CD4-positive, alpha-beta T cell treated with Interleukin-2 at 100 ng/mL for 4 hours (primary cell): ENCODE data around the gene CDK13.

Experiments used
- DNase-seq: peaks from one replicate; pipeline ENCODE4 v3.0.0-alpha.2; 2020; ENCODE audit warnings: low spot score

Gene CDK13

DNA sequence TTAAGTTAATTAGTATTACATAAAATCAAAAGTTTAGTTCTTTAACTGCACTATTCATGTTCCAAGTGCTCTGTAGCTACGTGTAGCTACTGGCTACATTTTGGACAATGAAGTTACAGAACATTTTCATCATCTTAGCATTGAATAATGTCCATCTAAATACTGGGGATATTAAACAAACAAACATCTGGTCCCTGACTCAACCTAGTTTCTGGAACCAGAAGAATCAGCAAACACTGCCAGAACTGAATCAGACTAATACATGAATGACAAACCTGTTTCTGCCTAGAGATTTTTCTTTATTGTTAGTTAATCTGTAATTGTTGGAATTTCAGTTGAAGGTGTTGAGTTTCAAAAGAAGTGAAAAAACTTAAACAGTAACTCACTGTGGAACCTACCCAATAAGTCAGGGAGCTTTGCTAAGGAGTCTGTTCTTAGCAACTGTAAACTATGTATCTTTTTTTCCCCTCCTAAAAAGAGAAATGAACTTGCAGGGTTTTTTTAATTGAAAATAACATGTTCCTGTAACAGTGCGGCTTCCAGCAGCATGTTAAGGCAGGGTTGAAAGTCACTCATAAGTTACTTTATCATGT, 58.3 kb downstream of the CDK13 start:
- DNase-seq = no peak

DNA sequence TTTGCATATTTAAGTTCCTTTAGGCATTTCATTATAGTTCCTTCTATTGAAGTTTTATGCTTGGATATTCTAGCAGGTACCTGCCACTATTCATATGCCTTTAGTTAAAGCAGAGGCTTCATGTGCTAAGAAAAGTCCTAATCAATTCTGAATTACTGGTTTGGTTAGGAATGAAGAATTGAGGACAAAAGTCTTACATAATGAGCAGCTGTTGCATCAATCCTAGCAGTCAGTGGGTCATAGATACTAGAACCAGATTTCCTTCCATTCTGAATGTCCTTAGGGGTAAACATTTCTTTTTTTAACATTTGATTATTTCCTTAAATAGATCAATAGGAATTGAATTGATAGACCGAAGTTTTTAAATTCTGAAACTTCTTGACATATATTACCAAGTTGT, 59.2 kb downstream of the CDK13 start:
- DNase-seq = no peak

DNA sequence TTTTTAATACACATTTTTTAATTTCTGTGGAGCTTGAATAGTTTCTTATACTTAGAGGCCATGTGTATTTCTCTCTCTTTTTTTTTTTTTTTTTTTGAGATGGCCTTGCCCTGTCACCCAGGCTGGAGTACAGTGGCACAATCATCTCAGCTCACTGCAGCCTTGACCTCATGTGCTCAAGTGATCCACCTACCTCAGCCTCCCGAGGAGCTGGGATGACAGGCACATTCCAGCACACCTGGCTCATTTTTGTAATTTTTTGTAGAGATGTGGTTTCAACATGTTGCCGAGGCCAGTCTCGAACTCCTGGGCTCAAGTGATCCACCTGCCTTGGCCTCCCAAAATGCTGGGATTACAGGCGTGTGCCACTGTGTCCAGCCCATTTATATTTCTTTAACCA, 64.3 kb downstream of the CDK13 start:
- no peak for DNase-seq

DNA sequence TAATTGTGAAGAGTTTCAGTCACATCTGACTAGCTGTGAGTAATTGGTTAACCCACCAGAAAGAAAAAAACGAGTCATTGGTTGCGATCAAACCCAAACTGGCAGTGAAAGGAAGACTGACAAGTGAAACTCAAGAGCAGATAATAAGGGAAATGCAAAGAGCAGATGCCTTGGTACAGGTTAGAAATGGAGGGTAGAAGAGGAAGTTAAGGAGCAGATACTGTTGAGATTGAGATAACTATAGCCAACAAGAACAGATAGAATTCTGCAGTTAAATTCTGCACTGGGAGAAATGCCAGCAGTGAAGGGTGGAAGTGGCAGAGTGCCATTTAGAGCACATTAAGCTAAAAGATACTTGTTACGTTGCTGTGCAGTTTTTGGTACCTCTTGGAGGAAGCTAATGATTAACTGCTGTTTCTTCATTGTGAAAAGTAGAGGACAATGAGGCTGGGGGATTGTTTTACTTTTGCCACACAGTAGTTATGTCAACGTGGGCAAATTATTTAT, 65.8 kb downstream of the CDK13 start:
- DNase-seq = no peak

DNA sequence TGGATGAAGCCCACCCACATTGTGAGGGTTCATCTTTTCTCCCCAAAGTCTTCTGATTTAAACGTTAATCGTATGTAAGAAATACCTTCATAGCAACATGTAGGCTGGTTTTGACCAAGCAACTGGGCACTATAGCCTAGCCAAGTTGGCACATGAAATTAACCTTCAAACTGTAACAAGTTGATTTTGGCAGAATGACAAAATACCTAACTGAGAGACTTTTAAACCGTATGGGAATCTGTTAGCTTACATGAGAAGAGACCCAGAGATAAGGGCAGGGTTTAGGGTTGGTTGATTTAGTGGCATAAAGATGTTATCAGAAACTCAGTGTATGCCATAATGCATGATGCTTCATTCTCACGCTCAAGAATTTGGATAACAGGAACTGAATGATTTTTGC, 69.5 kb downstream of the CDK13 start:
- DNase-seq = no peak

DNA sequence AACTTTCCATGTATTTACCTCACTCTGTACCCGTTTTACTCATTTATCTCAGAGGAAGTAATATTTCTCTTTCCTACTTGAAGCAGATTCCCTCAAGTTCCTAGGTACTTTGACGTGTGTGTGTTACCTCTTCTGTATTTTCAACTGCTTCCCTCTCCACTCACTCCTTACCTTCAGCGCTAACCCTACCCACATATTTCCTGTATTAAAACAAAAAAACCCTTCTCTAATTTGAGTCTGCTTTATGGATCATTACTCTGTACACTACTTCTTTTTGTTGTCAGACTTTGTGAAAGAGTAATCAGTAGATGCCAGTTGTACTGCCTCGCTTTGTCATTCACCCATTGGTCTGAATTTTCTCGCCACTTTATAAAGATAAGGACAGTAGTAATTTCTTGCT, 74.0 kb downstream of the CDK13 start:
- DNase-seq = no peak

DNA sequence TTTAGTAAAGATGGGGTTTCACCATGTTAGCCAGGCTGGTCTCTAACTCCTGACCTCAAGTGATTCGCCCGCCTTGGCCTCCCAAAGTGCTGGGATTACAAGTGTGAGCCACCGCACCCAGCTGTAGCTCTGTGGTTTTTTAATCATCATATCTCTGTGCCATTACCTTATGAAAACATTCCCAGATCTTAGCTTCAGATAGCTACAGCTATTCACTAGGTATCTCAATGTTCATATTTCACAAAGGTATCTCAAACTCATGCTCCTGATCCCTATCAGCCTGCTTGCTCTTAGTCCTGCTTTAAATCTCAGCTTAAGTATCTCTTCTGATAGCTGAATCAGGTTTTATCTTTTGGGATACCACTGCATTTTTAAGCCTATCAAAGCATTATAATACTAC, 74.8 kb downstream of the CDK13 start:
- DNase-seq = no peak

DNA sequence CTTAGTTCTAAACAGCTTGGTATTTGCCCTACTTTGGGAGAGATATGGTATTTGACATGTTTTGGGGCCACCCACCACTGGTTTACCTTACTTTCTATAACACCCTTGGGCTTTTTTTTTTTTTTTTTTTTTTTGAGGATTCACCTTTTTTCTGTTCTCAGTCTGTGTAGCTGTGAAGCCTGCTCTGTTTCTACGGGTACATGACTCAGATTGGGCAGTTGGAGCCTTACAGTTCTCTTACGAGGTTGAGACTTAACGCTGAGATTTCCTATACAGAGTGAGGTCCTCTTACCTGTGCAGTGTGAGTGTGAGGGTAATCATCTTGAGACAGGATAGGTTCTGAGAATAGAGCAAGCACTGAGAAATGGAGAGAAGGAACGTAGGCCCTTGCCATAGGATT, 77.5 kb downstream of the CDK13 start:
- no peak for DNase-seq

DNA sequence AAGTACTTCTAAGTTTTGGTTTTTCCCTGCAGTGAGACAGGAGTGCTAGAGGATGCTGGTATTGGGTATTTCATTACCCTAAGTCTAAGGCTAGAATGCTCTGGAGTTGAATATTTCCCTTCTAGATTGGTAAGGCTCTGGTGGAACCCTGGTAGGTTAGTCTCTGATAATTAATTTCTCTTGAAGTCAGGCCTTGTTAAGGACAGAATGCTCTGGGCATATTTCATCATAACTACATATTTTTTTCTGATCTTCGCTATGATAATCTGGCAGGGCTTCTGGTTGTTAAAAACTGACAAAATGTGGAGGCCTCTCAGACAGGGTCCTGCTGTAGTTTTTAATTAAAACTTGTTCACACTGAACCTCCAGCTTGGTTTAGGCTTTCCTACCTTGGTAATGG, 83.8 kb downstream of the CDK13 start:
- DNase-seq = no peak

DNA sequence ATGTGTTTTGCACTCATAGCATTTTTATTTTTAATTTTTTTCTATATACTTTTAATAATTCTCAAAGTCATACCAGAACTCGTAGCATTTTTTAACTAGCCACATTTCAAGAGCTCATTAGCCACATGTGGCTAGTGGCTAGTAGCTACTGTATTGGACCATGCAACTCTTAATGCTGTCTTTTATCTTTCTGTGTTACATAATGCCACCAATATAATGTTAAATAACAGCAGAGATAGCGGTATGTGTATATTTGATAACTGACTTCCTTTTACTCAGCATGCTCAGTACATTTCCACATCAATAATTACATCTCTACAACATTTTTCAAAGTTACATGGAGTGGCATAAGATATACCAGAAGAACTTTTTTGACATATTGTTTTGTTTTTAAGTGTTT, 91.4 kb downstream of the CDK13 start:
- no peak for DNase-seq

DNA sequence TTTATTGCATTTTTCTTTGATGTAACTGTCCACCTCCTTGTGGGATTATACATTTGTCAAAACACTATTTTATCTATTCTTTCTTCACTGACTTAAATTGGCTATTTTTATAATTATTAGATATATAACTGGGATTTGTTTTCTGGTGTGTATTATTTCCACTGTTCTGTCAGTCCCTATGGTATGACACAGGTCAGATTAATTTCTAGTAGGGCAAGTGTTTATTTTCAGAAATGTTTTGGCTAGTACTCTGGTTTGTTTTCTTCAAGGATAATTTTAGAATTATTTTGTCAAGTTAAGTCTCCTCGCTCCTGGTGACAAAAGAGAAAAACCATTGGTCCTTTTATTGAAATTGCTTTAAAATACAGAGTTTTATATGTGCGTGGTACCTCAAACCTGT, 93.1 kb downstream of the CDK13 start:
- DNase-seq = no peak

DNA sequence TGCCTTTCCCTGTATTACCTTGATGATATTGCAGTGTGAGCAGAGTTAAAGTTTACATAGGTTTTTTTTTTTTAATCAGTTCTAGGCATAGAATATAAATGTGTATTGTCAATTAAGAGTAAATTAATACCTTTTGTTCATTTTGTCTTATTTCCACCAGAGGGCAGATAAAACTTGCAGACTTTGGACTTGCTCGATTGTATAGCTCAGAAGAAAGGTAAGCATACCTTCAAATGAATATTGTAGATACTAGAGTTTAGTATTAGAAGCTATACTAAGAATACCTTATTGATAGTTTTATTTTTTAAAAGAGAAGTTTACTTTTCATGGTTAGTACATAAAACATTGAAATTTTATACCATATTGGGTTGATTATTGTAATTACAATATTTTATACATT, 97.6 kb downstream of the CDK13 start:
- no peak for DNase-seq

DNA sequence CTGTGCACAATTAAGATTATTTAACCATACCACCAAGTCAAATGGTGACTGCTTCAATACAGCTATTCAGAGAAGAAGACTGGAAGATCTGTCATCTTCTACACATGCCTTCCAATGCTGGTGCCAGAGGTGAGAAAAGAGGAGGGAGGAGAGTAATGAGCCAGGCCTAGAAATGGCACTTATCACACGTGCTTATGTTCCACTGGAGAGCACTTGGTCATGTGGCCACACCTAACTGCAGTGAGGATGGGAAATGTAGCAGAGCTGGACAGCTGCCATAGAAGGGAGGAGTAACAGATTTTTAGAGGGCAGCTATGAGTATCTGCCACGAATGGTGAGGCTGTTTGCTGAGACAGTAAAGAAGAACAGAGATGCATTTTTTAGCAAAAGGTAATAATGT, 107.2 kb downstream of the CDK13 start:
- DNase-seq = no peak

DNA sequence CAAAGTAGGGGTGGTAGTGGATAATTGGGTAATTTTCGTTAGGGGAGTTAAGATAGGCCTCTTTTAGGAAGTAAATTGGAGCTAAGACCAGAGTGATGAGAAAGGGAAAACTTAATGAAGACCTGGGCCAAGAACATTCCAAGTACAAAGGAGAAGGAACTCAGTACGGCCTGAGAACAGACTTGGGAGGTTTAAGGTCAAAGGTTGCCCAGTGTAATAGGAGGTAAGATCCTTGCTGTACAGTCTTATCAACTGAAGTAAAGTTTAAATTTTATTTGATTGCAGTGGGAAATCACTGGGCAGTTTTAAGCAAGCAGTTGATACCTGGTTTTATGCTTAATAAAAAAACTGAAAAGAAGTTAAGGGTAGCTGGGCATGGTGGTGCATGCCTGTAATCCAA, 108.0 kb downstream of the CDK13 start:
- DNase-seq = no peak

DNA sequence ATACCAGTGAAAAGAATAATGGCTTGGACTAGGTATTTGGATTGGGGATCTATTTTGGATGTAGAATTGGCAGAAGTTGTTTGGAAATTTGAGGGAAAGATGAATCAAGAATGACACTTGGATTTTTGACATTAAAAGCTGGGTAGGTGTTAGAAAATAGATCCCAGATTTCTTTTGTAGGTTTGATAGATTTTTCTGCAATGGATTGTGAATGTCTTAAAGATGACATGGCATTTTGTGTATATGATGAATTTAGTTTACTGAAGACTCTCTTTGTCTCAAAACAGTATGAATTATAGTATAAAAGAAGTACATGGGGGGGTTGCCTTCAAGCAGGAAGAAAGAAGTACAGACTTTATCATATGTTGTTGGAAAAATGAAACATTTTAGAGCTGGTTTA, 108.6 kb downstream of the CDK13 start:
- no peak for DNase-seq

DNA sequence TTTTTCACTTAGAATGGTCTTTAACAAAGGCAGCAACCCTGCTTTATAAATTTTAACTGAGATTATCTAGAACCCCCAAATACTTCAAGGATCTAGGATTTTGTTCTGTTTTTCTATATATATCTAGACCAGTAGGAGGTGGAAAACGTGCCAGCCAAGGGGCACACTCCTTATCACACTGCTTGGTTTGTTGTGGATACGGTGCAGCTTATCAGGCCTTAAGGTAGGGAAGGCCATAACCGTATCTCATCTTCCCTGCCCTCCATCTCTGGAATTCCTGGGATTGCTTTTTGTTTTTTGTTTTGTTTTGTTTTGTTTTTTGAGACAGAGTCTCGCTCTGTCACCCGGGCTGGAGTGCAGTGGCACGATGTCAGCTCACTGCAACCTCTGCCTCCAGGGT, 109.0 kb downstream of the CDK13 start:
- DNase-seq = no peak

DNA sequence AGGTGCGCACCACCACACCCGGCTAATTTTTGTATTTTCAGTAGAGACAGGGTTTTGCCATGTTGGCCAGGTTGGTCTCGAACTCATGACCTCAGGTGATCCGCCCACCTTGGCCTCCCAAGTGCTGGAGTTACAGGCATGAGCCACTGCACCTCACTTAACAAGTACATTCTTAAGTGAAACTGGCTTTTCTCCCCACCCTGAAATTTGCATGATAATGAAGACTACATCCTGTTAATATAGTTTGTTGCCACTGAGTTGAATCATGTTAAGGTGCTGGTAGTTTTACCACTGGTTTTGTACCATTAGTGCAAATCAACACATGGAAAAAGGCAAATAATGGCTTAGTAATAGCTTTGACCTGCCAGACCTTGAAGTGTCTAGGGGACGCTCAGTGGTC, 122.2 kb downstream of the CDK13 start:
- DNase-seq = no peak

DNA sequence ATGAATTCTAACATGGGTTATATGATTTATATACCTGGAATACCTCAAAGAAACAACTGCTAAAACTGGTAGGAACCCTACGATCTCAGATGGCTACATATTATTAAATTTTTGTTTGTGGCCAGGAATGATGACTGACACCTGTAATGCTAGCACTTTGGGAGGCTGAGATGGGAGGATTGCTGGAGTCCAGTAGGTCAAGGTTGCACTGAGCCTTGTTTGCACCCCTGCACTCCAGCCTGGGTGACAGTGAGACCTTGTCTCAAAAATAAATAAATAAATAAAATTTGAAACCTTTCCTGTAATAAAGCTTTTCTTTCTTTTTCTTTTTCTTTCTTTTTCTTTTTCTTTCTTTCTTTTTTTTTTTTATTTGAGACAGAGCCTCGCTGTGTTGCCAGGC, 123.2 kb downstream of the CDK13 start:
- no peak for DNase-seq

DNA sequence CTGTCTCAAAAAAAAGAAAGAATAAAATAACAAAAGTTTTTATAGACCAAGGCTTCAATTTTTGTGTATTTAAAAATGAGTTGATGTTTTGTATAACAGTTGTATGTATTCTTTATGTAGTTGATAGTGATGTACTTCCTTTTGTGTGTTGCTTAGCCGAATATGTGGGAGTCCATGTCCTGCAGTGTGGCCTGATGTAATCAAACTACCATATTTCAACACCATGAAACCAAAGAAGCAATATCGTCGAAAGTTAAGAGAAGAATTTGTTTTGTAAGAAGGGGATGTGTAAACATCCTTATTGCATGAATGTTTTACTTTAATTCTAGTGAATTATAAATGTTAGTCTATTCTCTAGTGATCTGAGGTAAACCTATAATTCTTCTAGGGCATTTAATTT, 127.8 kb downstream of the CDK13 start:
- no peak for DNase-seq

DNA sequence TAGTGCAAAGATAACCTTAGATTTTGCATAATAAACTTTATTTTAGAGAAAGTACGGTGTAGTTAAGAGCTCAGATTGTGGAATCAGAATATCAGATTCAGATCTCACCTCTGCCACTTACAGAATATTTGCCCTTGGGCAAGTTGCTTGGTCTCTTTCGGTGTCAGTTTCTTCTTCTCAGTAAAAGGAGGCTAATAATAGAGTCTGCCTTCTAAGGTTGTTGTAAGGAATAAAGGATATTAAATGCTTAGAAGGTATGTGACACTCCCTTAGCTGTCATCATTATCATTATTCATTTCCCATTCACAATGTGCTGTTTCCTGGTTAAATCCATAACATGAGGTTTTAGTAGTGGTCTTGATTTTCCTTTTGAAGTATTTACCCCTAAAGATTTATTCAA, 142.1 kb downstream of the CDK13 start:
- no peak for DNase-seq

DNA sequence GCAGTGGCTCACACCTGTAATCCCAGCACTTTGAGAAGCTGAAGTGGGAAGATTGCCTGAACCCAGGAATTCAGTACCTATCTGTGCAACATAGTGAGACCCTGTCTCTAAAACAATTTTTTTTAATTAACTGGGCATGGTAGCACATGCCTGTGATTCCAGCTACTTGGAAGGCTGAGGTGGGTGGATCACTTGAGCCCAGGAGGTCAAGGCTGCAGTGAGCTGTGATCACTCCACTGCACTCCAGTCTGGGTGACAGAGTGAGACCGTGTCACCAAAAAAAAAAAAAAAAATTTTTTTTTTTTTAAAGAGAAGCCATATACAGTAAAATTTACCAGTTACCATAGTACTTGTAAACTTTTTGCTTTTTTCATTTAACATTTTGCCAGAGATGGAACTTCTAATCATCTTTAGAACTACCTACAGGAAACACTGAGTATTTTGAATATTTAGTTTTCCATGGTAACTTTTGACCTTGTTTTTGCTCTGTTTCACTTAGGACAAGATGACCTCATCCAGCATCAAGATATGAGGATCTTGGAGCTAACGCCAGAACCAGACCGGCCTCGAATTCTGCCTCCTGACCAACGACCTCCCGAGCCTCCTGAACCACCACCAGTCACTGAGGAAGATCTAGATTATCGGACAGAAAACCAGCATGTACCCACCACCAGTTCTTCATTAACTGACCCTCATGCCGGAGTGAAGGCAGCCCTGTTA, 143.7 kb downstream of the CDK13 start:
- DNase-seq = no peak

DNA sequence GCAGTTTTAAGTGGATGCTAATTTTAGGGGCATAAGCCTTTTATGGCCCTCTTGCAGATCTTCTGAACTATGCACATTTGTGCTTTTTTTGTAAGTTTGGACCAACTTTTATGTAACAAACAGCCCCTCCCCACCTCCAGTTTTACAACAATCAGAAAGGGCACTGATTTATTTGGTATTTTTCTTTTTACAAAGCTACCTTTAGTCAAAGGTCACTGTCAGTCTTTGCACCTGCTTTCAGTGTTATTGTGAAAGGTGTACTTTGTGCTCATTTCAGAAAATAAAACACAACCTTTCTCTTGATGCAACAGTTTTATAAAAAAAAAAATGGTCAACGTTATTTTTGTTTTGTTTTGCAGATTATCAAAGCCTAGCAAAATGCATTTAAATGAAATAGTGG, 145.2 kb downstream of the CDK13 start:
- no peak for DNase-seq

DNA sequence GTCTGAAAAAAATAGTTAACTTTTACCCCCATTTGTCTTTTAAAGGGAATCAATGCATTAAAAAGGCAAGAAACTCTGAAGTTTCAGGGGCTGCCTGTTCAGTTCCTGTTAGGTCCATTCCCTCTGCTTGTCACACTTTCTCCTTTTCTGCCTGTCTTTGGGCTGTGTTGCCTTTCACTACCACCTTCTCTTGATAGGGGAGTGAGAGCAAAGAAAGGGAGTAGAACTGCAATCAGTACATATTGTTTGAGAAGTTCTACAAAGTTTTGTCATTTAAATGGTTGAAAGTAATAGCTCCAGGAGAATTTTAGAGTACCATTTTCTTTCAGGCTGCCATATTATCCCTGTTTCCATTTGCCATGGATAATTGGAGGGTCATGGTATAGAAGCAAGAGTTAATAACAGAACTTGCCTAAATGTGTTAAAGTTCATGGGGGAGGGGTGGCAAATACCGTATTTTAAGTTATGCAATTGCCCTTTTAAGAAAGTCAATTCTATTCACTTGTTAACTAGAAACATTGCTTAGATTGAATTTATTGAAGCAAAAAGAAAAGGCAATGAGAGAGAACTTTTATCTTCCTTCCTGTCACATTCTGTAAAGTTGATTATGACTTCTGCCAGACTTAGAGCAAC, 145.8 kb downstream of the CDK13 start:
- DNase-seq = no peak

DNA sequence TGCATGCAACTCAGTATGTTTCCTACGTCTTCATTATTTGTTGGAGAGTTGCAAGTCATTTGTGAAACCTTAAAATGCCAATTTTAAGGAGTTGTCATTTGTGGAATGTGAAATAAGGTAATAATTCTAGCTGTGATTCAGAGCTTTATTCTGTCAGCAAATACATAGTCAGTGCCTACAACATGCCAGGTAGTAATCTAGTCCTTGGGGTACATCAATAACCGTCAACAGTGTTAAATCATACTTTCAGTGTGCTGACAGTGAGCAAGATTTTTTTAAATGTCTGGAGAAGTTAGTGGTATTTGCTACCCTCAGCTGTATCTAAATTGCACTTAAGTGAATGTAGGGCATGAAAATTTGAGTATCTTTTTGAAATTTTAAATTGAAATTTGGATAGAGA, 147.7 kb downstream of the CDK13 start:
- DNase-seq = no peak
